Astrocyte (in vitro differentiated cells and primary cell): Measurements from ENCODE around the gene PCSK5.

Source experiments
- CTCF ChIP-seq: IDR thresholded peaks from 2 replicates; pipeline ENCODE4 v1.5.1; 2011; ENCODE audit warnings: low read depth, mild to moderate bottlenecking, inconsistent platforms, low read length, moderate library complexity; ENCODE audit not compliant: insufficient read depth
- EZH2 ChIP-seq: IDR thresholded peaks from 2 replicates; pipeline ENCODE4 v1.6.1; 2012; ENCODE audit warnings: mild to moderate bottlenecking, low read length, inconsistent platforms; ENCODE audit not compliant: insufficient read depth

GRCh38 chr9:75998096-75998780, 107.8 kb downstream of the PCSK5 start:
- TF ChIP-seq CTCF (no peak), EZH2 (no peak)
